Measurements from ENCODE around the gene ADCY1. TPM values are rescaled to one million over a fixed set of nuclear protein-coding genes. Genes with fewer than 3 reads are reported as not detected.

The ADCY1 gene
- total and polyA plus RNA-seq, 2 donors (not counting 3 experiments of a cell fraction or from before 2014, with no cell fraction given): 0.52 to 1.6 TPM

DNA sequence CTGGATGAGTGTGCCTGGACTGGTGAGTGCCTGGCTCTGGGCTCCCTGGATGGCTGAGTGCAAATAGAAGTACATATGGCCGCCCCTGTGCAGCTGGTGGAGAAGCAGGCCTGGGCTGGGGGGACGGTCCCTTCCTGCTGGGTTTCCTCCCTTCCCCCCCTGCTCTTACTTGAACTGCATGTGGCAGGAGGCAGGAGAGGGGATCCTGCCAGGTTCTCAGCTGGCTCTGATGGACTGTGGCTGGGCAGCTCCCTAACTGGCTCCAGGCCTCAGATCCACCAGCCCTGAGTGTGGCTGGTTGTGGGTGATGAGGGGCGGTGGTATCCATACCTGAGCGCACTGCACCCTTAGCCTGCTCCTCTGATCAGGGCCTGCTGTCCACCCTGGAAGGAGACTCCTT lies 26.9 kb downstream of the ADCY1 start:
- FAIRE-seq (no peak), DNase-seq (ENCODE audit: low read depth, low spot score) (no peak)
- ChIA-PET POLR2A (no interaction called here), CTCF (no interaction called here)
- Histone ChIP-seq H3K9ac (replicated peaks; ENCODE audit: extremely low read depth, insufficient read depth, low read length) (no peak overlapping the region), H3K4me1 (ENCODE audit: control insufficient read depth, extremely low read depth, insufficient read depth, low read length) (no peaks in the 10 kb centered on the region), H2AFZ (ENCODE audit: low read depth, low read length) (no peak overlapping the region), H3K4me2 (ENCODE audit: insufficient read depth, low read length) (no peak overlapping the region), H3K9me3 (replicated peaks; ENCODE audit: control insufficient read depth, insufficient read depth, low read length) (no peaks in the 10 kb centered on the region), H3K79me2 (ENCODE audit: control insufficient read depth, insufficient read depth, low read length) (no peaks in the 10 kb centered on the region), H3K27me3 (ENCODE audit: control insufficient read depth in 2 of 2, insufficient read depth in 2 of 2, low read length in 2 of 2) (no peaks in the 10 kb centered on the region), H3K36me3 (ENCODE audit: control insufficient read depth in 2 of 2, extremely low read depth in 1 of 2, insufficient read depth in 2 of 2, low read length in 2 of 2) (no peaks in the 10 kb centered on the region), H4K20me1 (replicated peaks; ENCODE audit: control insufficient read depth, extremely low read depth, insufficient read depth, low read length) (no peaks in the 10 kb centered on the region), H3K9me1 (replicated peaks; ENCODE audit: control insufficient read depth, extremely low read depth, insufficient read depth, low read length) (no peaks in the 10 kb centered on the region), H3K4me3 (replicated peaks in 1 of 3; ENCODE audit: insufficient read depth in 1 of 3, low read depth in 1 of 3, low read length in 3 of 3) (no peak overlapping the region), H3K27ac (ENCODE audit: insufficient read depth, low read depth, low read length) (no peak overlapping the region)
- no TSS peak for BruUV-seq (replicated peaks)
- TF ChIP-seq GATA2 (IDR thresholded peaks at IDR 0.05; ENCODE audit: insufficient read depth, insufficient read length, low read depth, low read length) (no peak), FOS (IDR thresholded peaks at IDR 0.05; ENCODE audit: borderline replicate concordance, insufficient read depth, low read length) (no peak), POLR2A (IDR thresholded peaks at IDR 0.05; ENCODE audit: low read depth, low read length) (no peak), JUN (IDR thresholded peaks at IDR 0.05; ENCODE audit: borderline replicate concordance, insufficient read depth, insufficient read length, low read depth) (no peak), MYC (IDR thresholded peaks at IDR 0.05; ENCODE audit: low read depth, low read length) (no peak), EZH2 (IDR thresholded peaks at IDR 0.05; ENCODE audit: borderline replicate concordance, low read depth, low read length, severe bottlenecking) (no peak), POLR2AphosphoS5 (IDR thresholded peaks at IDR 0.05; ENCODE audit: insufficient read depth, low read depth, low read length) (no peak)
- TF ChIP-seq, protein P1, sequence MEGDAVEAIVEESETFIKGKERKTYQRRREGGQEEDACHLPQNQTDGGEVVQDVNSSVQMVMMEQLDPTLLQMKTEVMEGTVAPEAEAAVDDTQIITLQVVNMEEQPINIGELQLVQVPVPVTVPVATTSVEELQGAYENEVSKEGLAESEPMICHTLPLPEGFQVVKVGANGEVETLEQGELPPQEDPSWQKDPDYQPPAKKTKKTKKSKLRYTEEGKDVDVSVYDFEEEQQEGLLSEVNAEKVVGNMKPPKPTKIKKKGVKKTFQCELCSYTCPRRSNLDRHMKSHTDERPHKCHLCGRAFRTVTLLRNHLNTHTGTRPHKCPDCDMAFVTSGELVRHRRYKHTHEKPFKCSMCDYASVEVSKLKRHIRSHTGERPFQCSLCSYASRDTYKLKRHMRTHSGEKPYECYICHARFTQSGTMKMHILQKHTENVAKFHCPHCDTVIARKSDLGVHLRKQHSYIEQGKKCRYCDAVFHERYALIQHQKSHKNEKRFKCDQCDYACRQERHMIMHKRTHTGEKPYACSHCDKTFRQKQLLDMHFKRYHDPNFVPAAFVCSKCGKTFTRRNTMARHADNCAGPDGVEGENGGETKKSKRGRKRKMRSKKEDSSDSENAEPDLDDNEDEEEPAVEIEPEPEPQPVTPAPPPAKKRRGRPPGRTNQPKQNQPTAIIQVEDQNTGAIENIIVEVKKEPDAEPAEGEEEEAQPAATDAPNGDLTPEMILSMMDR (IDR thresholded peaks at IDR 0.05; ENCODE audit: extremely low read depth in 1 of 2, insufficient read depth in 1 of 2, low read depth in 1 of 2, low read length in 2 of 2): no peak
- TF ChIP-seq, protein P2, sequence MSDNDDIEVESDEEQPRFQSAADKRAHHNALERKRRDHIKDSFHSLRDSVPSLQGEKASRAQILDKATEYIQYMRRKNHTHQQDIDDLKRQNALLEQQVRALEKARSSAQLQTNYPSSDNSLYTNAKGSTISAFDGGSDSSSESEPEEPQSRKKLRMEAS (IDR thresholded peaks at IDR 0.05; ENCODE audit: insufficient read depth, insufficient read length): no peak
- intact Hi-C loops (cut with micrococcal nuclease) (no loop called here), dilution Hi-C loops (cut with MboI; ENCODE audit: extremely low pct_ligation_motif_present, low sequenced_read_pairs) (no loop called here)

Measured in endothelial cell of umbilical vein (primary cell).